Mononuclear cell (primary cell): ENCODE measurements around the gene PGAP3. TPM values are rescaled to one million over a fixed set of nuclear protein-coding genes. Genes with fewer than 3 reads are reported as not detected.
"Not testable (repeated sequence)": the region's sequence is repeated elsewhere in the genome, so short reads cannot be mapped to it uniquely, and the experiment has no call there.

ENCODE experiments used
- H3K27me3 ChIP-seq: 2 replicates; pipeline ENCODE4 v1.6.0; 2011; ENCODE audit warnings: low read length, control low read depth; ENCODE audit not compliant: insufficient read depth
- H3K4me1 ChIP-seq: 2 replicates; pipeline ENCODE4 v1.5.1; 2011; ENCODE audit warnings: mild to moderate bottlenecking, low read length, control low read depth; ENCODE audit not compliant: insufficient read depth
- H3K4me3 ChIP-seq: 2 replicates; pipeline ENCODE4 v1.5.1; 2011; ENCODE audit warnings: mild to moderate bottlenecking, low read length, moderate library complexity
- H3K9me3 ChIP-seq: 2 replicates; pipeline ENCODE4 v1.5.1; 2011; ENCODE audit warnings: low read depth, mild to moderate bottlenecking, control low read depth, low read length
- total RNA-seq: library from RNA; depleted of rRNA; stranded (reverse); fragments of >200 nt; gene quantifications from one replicate; pipeline ENCODE4 v1.2.3, GENCODE V29; 2012

The PGAP3 gene
- total RNA-seq, 1 donor, result 6.4 TPM

DNA sequence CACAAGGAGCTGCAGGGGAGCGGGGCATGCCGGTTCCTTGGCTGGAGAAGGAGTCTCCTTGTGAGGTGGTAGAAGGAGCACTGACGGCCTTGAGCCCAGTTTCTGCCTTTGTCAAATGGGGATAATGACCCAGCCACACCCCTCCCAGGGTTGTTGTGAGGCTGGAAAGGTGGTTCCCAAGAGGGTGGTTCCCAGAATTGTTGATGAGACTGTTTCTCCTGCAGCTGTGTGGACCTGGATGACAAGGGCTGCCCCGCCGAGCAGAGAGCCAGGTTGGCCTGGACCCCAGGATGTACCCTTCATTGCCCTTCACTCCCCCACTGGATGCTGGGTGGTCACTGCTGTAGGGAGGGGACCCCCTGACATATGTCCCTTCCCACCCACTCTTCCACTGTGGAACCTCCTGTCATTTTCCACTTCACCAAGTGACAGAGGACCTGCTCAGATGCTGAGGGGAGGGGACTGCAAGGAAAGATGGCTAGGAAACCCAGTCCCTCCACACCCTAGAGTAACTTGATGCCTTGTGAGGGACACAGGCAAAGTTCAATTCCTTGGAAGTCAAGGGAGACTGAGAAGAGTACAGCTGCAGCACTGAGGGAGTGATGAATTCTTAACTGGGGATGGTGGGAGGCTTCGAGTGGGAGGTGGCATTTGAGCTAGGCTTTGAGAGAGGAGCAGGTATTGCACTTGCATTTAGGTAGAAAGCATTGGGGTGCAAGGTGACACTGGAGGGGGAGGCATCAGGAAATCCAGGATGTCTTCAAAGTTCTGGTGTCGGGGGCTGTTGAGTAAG is 31.9 kb upstream of the PGAP3 start:
- Histone ChIP-seq H3K4me3 (no peak overlapping the region), H3K4me1 (no peaks in the 10 kb centered on the region), H3K9me3 (no peaks in the 10 kb centered on the region), H3K27me3 (no peaks in the 10 kb centered on the region)

DNA sequence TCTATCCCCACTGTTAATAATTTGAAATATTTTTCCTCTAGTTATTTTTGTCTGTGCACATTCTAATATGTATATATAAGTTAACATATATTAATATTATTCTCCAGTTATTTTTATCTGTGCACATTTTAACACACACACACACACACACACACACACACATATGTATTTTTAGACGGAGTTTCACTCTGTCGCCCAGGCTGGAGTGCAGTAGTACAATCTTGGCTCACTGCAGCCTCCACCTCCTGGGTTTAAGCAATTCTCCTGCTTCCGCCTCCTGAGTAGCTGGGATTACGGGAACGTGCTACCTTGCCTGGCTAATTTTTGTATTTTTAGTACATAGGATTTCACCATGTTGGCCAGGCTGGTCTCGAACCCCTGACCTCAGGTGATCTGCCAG is 29.8 kb upstream of the PGAP3 start:
- H3K4me3 ChIP-seq, result no peak overlapping the region
- no peaks in the 10 kb centered on the region for H3K27me3 ChIP-seq
- H3K9me3 ChIP-seq, result no peaks in the 10 kb centered on the region

DNA sequence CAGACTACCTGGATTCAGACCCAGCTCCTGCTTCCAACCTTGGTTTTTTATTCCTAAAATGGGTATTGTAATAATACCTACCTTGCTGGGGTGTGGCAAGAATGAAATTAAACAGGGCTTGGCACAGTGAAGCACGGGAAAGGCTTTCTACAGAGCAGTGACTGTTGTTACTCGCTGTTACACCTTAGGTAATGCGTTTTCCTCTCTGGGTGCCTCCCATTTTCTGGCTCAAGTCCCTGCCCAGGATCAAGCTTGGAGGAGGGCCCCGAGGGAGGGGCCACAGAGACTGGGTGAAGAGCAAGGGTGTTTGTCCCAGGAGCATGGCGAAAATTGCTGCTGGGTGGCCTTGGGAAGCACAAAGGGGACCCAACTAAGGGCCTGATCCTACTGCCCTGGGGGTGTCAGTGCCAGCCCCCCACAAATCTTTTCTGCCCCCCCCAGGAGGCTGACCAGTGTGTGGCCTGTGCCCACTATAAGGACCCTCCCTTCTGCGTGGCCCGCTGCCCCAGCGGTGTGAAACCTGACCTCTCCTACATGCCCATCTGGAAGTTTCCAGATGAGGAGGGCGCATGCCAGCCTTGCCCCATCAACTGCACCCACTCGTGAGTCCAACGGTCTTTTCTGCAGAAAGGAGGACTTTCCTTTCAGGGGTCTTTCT is 29.2 kb upstream of the PGAP3 start:
- H3K27me3 ChIP-seq, result no peaks in the 10 kb centered on the region

More for the DNA sequence above, 29.8 kb upstream of the PGAP3 start:
- no peaks in the 10 kb centered on the region for H3K4me1 ChIP-seq

DNA sequence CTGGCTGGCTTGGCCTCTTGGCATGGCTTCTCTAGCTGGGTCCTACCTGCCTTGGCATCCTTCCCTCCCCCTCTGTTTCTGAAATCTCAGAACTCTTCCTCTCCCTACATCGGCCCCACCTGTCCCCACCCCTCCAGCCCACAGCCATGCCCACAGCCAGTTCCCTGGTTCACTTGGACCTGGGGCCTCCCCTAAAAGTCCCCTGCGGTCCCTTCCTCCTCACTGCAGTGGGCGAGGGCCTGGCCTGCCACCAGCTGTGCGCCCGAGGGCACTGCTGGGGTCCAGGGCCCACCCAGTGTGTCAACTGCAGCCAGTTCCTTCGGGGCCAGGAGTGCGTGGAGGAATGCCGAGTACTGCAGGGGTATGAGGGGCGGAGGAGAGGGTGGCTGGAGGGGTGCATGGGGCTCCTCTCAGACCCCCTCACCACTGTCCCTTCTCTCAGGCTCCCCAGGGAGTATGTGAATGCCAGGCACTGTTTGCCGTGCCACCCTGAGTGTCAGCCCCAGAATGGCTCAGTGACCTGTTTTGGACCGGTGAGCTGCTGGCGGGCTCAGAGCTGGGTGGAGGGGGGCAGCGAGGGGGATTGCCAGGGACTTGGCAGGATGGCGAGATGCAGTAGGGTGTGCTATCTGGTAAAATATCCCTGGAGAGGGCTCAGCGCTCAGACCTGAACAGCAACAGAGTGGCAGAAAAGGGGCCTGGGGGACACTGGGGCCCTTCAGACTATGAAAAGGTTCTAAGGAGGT is 28.4 kb upstream of the PGAP3 start:
- Histone ChIP-seq H3K9me3 (no peaks in the 10 kb centered on the region), H3K4me1 (no peaks in the 10 kb centered on the region), H3K4me3 (no peak overlapping the region), H3K27me3 (no peaks in the 10 kb centered on the region)

More for the DNA sequence above, 29.2 kb upstream of the PGAP3 start:
- Histone ChIP-seq H3K4me1 (no peaks in the 10 kb centered on the region), H3K4me3 (no peak overlapping the region), H3K9me3 (no peaks in the 10 kb centered on the region)

DNA sequence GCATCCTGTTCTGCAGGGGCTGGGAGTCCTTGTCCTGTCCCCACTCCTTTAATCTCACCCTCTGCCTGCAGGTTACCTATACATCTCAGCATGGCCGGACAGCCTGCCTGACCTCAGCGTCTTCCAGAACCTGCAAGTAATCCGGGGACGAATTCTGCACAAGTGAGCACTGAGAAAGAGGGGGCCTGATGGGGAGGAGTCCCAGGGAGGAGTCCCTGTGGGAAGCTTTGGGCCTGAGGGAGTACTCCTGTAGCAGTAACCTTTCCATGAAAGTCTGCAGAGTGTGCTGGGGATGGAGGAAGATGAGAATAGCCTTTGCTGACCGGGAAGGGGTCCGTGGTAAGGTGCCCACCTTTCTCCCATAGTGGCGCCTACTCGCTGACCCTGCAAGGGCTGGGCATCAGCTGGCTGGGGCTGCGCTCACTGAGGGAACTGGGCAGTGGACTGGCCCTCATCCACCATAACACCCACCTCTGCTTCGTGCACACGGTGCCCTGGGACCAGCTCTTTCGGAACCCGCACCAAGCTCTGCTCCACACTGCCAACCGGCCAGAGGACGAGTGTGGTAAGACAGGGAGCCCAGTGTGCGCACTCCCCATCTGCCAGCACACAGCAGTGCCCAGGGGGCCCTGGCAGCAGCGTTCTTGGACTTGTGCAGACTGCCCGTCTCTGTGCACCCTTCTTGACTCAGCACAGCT is 27.7 kb upstream of the PGAP3 start:
- Histone ChIP-seq H3K27me3 (no peaks in the 10 kb centered on the region), H3K4me3 (no peak overlapping the region), H3K4me1 (no peaks in the 10 kb centered on the region), H3K9me3 (no peaks in the 10 kb centered on the region)

DNA sequence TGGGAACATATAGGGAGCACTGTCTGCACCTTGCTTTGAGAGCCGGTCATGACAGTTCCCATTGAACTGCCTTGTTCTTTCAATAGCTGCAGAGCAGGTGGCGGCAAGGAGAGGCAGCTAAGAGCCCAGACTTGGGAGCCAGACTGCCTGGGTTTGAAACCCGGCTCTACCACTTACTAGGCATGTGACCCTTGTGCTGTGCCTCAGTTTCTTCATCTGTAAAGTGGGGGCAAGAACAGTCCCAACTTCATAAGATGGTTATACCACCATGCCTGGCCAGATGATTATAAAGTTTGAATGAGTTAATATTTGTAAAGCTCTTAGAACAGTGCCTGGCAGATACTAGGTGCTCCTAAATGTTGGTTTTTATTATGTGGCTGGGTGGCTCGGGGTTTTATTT is 26.4 kb upstream of the PGAP3 start:
- no peak overlapping the region for H3K4me3 ChIP-seq
- H3K27me3 ChIP-seq, result no peaks in the 10 kb centered on the region
- no peaks in the 10 kb centered on the region for H3K9me3 ChIP-seq
- H3K4me1 ChIP-seq, result no peaks in the 10 kb centered on the region

DNA sequence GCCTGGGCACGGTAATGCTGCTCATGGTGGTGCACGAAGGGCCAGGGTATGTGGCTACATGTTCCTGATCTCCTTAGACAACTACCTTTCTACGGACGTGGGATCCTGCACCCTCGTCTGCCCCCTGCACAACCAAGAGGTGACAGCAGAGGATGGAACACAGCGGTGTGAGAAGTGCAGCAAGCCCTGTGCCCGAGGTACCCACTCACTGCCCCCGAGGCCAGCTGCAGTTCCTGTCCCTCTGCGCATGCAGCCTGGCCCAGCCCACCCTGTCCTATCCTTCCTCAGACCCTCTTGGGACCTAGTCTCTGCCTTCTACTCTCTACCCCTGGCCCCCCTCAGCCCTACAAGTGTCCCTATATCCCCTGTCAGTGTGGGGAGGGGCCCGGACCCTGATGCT is 24.0 kb upstream of the PGAP3 start:
- Histone ChIP-seq H3K4me3 (no peak overlapping the region), H3K4me1 (peaks cover 16% of the 10 kb centered on the region), H3K27me3 (no peaks in the 10 kb centered on the region), H3K9me3 (no peaks in the 10 kb centered on the region)

DNA sequence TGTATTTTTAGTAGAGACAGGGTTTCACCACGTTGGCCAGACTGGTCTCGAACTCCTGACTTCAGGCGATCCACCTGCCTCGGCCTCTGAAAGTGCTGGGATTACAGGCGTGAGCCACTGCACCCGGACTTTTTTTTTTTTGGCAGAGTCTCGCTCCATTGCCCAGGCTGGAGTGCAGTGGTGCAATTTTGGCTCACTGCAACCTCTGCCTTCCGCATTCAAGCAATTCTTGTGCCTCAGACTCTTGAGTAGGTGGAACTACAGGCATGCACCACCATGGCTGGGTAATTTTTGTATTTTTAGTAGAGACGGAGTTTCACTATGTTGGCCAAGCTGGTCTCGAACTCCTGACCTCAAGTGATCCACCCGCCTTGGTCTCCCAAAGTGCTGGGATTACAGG is 23.2 kb upstream of the PGAP3 start:
- not testable (repeated sequence) for H3K4me3 ChIP-seq, H3K9me3 ChIP-seq, H3K27me3 ChIP-seq
- H3K4me1 ChIP-seq, result peaks cover 23% of the 10 kb centered on the region

DNA sequence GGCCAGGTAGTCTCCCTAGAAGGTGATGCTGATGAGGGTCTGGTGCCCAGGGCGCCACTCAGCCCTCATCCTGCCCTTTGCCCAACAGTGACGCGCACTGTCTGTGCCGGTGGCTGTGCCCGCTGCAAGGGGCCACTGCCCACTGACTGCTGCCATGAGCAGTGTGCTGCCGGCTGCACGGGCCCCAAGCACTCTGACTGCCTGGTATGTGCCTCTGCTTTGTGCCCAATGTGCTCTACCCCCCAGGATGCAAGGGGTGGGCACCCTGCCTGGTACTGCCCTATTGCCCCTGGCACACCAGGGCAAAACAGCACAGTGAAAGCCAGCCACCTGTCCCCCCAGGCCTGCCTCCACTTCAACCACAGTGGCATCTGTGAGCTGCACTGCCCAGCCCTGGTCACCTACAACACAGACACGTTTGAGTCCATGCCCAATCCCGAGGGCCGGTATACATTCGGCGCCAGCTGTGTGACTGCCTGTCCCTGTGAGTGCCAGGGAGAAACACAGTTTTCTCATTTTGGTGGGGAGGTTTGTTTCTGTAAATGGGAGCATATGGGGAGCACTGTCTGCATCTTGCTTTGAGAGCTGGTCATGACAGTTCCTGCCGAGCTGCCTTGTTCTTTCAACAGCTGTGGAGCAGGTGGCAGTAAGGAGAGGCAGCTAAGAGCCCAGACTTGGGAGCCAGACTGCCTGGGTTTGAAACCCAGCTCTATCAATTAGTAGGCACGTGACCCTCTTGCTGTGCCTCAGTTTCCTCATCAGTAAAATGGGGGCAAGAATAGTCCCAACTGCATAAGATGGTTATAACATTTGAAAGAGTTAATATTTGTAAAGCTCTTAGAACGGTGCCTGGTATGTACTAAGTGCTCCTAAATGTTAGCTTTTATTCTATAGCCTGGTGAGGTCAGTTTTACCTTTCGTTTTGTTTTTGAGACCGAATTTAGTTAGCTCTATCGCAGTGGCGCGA is 22.4 kb upstream of the PGAP3 start:
- H3K4me3 ChIP-seq, result no peak overlapping the region

DNA sequence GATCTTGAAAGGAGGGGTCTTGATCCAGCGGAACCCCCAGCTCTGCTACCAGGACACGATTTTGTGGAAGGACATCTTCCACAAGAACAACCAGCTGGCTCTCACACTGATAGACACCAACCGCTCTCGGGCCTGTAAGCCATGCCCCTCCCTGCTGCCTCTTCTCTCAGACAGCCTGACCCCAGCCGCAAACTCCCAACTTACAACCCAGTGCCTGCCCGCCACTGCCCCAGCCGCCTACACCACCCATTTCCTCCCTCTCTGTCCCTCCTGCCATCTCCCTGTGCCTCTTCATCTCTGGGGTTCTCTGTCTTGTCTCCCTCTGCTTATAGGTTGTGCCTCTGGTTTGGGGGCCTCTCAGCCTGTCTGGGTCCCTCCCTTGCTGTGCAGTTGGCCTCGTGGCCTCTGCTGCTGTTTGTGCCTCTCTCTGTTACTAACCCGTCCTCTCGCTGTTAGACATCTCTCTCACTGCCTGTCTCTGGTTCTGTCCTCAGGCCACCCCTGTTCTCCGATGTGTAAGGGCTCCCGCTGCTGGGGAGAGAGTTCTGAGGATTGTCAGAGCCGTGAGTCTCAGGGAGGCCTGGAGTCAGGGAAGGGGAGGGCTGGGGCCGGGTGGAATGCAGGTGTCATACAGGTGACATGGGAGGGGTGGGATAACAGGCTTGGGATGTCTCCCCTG is 21.6 kb upstream of the PGAP3 start:
- Histone ChIP-seq H3K4me1 (peaks cover 23% of the 10 kb centered on the region), H3K27me3 (no peaks in the 10 kb centered on the region), H3K9me3 (no peaks in the 10 kb centered on the region), H3K4me3 (no peak overlapping the region)

More for the DNA sequence above, 22.4 kb upstream of the PGAP3 start:
- Histone ChIP-seq H3K27me3 (no peaks in the 10 kb centered on the region), H3K4me1 (peaks cover 23% of the 10 kb centered on the region), H3K9me3 (no peaks in the 10 kb centered on the region)

DNA sequence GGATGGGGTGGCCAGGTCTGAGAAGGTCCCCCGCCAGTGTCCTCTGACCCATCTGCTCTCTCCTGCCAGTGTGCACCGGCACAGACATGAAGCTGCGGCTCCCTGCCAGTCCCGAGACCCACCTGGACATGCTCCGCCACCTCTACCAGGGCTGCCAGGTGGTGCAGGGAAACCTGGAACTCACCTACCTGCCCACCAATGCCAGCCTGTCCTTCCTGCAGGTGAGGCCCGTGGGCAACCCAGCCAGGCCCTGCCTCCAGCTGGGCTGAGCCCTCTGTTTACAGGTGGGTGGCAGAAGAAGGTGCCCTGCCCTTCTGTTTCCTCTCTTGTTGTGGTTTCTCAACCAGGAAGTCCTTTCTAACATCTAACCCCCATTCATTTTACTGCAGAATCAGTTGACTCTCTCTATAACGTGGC is 19.1 kb upstream of the PGAP3 start:
- Histone ChIP-seq H3K9me3 (no peaks in the 10 kb centered on the region), H3K4me3 (no peak overlapping the region), H3K27me3 (no peaks in the 10 kb centered on the region), H3K4me1 (peaks cover 23% of the 10 kb centered on the region)

DNA sequence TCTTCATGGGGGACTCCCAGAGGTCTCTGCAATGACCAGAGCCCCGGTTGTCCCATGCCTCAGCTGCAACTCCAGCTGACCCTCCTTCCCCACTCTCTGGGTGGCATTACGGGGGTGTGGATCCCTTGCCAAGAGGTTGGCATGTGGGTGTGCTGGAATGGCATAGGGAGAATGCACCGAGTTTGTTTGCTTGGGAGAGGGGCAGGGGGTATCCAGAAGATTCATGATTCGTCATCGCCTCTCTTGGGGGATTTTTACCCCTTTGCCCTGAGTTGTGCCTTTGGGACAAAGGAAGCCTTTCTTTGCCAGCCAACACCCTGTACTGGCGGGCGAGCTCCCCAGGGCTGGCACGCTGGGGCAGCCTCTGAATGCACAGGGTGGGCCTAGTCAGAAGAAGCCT is 18.5 kb upstream of the PGAP3 start:
- no peak overlapping the region for H3K4me3 ChIP-seq
- peaks cover 5% of the 10 kb centered on the region for H3K27me3 ChIP-seq
- H3K4me1 ChIP-seq, result peaks cover 23% of the 10 kb centered on the region
- no peaks in the 10 kb centered on the region for H3K9me3 ChIP-seq

DNA sequence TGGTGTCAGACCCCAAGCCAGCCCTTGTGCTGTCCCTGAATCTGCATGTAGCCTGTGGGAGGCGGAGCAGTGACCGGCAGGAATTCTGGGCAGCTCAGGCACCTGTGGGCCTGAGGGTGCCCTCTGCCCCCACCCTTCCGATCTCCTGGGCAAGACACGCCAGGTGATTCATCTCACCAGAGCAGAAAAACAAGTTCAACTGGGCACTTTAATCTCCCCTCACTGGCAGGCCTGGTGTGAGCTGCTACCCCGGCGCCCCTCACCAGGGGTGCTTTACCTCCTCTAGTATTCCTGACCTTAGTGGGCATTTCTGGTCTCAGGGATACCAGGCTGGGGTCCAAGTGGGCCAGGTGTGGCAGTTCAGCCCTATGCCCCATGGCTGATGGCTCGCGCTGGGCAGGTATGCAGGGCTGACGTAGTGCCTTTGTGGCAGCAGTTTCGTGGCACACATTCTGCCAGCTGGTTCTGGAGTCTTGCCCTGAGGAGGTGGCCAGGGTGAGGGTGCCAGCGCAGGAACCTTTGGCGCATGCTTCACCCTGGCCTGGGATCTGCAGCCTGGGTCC is 18.0 kb upstream of the PGAP3 start:
- no peak overlapping the region for H3K4me3 ChIP-seq
- no peaks in the 10 kb centered on the region for H3K9me3 ChIP-seq
- H3K27me3 ChIP-seq, result peaks cover 10% of the 10 kb centered on the region
- H3K4me1 ChIP-seq, result peaks cover 23% of the 10 kb centered on the region
